Stimulated activated CD4-positive, alpha-beta T cell treated with anti-CD3 and anti-CD28 coated beads, Interleukin-12 subunit alpha, Interleukin-12 subunit beta, amount 100 ng/mL, for 24 hours (primary cell): ENCODE data around the gene SHB.

ENCODE experiments used
- DNase-seq, 2 experiments: peaks; one replicate each; pipeline ENCODE4 v3.0.0-alpha.2; 2020; ENCODE audit warnings: low read depth in 2 of 2

SHB gene

GRCh38 chr9:38024036-38024681 is 44.9 kb downstream of the SHB start:
- no peak for DNase-seq

- no peak for DNase-seq
Observed at GRCh38 chr9:38023661-38024035, 45.4 kb downstream of the SHB start.

- no peak for DNase-seq
Observed at GRCh38 chr9:38022995-38023394, 46.0 kb downstream of the SHB start.

DNA sequence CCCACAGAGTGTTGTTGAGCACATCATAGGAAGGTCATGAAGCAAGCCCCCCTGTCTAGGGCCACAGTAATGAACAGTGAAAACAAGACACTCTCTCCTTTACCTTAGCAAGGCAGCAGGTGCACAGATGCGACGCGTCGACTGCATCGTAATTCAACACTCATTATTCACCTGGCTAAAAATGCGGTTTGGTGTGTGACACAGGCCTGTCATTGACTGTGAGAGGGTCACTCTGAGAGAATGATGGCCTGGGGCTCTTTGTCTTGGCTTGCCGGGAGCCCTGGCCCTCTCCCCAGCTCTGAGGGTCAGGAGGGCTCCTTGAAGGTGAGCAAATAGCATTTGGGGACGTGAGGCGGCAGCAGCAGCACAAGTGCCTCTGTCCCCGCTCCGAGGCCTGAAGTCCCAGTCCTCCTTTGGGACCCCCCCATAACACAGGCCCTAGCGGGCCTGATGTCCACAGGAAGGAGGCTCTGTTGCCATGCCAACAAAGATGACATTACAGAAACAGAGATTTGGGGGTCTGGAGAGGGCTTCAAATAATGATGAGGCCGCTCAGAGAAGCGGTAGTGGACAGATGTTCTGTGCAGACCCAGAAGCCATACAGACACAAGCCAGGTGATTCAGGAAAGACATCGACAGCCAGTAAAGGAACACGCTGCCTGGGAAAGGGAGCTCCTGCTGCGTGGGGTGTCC is 46.7 kb downstream of the SHB start:
- no peak for DNase-seq

- no peak for DNase-seq
Observed at GRCh38 chr9:38020151-38021076, 48.6 kb downstream of the SHB start.

- no peak for DNase-seq
Observed at GRCh38 chr9:38019731-38020130, 49.3 kb downstream of the SHB start.

- DNase-seq: no peak
Observed at GRCh38 chr9:38018958-38019602, 49.9 kb downstream of the SHB start.

- no peak for DNase-seq
Observed at GRCh38 chr9:38018241-38018957, 50.6 kb downstream of the SHB start.

DNA sequence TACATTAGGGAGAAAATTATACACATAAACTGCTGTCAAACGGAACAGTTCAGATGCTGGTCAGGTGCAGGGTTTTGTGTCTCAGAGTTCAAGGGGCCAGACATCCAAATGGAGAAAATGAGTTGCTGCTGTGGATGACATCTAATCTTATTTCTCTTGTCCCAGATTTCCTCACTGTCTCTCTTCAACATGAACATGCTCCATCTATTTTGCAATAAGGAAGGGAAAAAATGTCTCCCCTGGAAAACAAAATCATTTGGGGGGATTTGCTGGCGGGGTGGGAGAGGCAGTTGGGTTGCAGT is 51.2 kb downstream of the SHB start:
- no peak for DNase-seq

DNA sequence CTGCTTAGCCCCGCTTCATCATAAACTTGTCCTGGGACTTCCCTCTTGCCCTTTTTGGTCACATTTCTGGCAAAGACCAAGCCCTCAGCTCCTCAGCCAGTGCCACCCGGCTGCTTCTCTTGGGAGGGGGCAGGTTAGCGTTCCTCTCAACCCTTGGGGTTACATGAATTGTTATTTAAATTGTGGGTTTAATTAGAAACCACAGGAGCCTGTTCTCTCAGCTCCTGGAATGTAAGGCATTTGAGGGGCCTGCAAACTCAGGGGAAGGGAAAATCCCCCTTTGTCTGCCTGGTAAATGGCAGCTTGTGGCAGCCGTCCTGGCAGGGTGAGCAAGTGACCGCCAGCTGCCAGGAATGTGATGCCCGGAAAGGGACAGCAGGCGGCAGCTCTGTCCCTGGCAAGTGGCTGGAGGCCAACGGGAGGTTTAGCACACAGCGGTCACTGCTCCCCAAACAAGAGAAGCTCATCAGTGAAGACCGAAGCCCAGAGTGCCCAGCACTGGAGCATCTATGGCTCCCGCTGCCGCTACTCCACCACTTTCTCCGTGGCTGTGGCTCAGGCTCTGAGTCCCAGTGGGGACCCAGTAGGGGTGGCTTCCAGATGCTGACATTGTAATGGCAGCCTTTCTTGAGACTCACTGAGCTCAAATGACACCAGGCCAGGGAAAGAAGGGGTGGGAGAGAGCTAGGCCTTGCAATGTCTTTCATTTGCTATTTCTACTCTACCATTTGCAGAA is 51.7 kb downstream of the SHB start:
- DNase-seq: no peak

DNA sequence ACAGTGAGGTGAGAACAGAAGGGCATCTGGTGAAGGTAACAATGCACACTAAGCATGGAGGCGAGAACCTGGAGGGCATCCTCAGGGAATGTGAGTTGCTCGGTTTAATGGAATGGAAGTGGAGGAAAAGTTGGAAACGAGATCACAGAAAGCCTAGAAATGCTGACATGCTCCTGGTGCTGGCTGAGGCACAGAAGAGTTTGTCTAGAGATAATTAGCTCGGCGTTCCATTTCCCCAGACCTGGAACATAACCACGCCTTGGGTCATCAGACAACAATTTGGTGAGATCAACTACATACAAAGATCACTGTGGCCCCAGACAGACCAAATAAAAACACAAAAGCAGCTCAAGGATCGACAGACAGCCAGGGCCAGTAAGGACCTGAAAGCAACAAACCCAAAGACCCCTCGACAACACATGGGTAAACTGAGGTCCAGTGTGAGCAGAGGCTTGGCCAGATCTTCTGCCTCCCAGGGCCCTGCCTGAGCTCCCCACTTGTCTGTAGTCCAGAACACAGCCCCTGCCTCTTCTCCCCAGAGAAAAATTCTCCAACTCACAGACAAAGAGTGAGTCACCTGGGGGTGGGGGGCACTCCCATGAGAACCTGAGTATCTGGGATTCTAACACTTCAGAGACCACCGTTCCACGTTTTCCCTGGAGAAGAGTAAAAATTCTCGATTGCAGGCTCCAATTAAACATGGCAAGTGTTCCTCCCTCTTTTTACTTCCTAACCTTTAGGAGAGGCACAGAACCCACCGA is 52.5 kb downstream of the SHB start:
- DNase-seq: no peak

DNA sequence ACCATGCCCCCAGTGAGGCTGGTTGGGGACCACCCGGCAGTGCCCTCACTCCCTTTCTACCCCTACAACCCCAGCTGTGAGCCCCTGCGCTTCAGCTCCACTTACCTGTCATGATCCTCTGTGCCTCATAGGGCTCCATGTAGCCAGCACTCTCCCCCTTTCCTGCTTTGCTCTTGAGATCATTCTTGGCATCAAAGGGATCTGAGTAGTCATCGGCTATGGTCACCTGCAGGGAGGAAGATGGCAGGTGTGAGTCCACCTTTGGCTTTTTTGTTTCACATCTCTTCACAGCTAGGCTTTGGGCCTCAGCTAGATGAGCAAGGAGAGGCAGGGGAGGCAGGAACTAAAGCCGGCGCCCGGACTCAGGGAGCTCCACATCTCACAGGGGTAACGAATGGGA is 53.1 kb downstream of the SHB start:
- no peak for DNase-seq

DNA sequence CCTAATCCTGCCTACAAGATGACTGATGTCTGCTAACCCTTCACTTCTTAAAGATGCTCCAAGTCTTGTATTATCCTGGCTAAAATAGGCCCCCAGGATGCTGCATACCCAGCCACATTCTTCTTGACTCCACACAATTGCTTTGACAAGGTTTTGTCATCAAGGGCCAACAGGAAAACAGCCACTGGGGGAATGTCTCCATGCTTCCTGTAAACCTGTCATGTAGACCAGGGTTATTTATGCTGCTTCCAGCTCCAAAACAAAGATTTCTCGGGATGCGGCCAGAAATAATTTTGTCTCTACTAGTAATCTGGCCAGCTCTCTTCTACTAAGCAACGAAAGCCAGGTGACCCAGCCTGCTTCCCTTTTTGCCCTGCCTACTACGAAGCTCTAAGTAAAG is 53.8 kb downstream of the SHB start:
- DNase-seq: no peak

GRCh38 chr9:38012767-38013450 is 56.1 kb downstream of the SHB start:
- DNase-seq: no peak

- DNase-seq: no peak
Observed at GRCh38 chr9:38011991-38012390, 57.0 kb downstream of the SHB start.

DNA sequence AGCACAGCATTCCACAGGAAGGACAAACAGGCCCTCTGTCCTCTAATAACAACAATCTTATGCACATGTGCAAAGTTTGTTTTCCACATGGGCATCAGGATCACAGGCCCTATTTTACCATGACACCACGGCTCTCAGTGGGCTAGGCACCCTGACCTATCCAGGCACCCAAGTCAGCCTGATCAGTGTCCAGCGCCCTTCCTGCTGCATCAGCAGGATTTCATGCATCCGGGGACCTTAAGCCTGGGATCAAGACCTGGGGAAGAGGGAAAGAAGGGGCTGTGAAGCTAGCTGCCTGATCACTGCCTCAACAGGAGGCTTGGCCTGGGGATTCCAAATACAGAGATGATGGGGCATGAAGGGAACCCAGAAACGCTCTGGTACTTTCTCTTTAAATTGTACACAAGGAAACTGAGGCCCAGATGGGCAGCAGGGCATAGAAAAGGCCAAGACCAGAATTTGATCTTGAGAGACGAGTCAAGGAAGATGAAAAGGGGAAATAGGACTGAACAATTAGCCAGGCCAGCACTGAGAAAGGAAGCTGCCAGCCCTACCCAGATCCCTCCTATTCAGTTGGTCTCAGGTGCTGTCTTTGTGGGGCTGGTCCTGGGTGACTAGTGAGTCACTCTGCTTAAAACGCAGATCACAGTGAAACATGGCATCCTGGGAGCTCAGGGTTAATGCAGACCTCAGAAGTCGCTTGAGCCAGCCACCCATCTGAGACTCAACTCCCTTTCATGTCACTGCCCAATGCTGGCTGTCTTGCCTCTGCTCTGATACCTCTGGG is 57.9 kb downstream of the SHB start:
- no peak for DNase-seq

DNA sequence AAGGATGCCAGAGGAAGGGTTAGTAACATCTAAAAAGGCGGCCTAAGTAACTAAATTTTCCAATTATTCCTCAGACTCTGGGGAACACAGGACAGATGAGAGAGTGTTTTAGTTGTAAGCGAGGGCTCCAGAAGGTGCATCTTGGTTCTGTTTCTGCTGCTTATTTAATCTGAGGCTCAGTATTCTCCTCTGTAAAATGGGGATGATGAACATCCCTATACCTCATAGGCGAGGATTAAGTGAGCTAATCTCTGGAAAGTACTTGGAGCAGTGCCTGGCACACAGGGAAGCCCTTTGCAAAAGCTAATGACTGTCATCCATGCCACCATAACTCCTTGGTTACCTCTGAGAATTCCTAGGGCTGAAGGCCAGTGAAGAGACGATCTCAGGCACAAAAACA is 59.0 kb downstream of the SHB start:
- no peak for DNase-seq

DNA sequence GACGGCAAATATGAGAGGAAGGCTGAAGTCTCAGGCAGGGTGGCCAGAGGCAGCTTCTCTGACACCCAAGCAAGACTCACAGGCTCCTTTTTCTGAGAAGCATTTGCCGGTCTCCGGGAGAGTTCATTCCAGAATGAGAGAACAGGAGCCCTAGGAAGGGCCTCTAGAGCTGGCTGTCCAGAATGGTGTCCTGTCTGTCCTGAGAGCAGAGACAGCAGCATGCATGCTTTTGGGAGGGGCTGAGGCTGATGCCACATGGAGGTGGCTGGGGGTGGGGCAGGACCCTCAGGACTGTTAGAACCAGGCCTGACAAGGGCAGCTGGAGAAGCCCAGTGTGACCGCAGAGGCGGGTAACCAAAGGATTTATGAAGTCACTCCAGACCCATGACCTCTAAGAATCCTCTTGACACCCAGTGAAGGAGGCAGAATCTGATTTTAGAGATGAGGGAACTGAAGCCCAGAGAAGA is 60.0 kb downstream of the SHB start:
- DNase-seq: no peak
